OCI-LY7 (cell line): ENCODE results near the gene RNF8. TPM values are rescaled to one million over a fixed set of nuclear protein-coding genes. Genes with fewer than 3 reads are reported as not detected.

Experiments used
- BruUV-seq: library from RNA; stranded (reverse); fragments of 400-500 nt; replicated peaks from 2 replicates; lab custom pipeline; 2021; lab: Mats Ljungman, UMichigan
- CTCF ChIA-PET: fragments of 300-600 bp; sonication (Branson Sonifier 250); formaldehyde crosslinking; loops from one replicate; lab custom pipeline; 2022; ENCODE audit warnings: antibody characterized with exemption; ENCODE audit not compliant: unreplicated experiment; lab: Charles Lee
- POLR2A ChIA-PET: fragments of 300-600 bp; sonication (Branson Sonifier 250); formaldehyde crosslinking; loops from one replicate; lab custom pipeline; 2022; ENCODE audit warnings: antibody characterized with exemption; lab: Charles Lee
- DNase-seq: peaks from one replicate; pipeline ENCODE4 v3.0.0-alpha.2; 2015; ENCODE audit warnings: low spot score
- H2AFZ ChIP-seq: fragments of 200-600 bp; sonication (generic), shearing (Covaris generic); 2 replicates; pipeline ENCODE4 v1.6.1; 2014; ENCODE audit warnings: mild to moderate bottlenecking, antibody characterized with exemption, low read length, moderate library complexity
- H3K27ac ChIP-seq: fragments of 200-600 bp; sonication (generic); 2 replicates; pipeline ENCODE4 v1.5.1; 2014; ENCODE audit warnings: mixed run types, low read depth, mild to moderate bottlenecking, moderate library complexity, low read length, inconsistent platforms; ENCODE audit not compliant: poor library complexity, severe bottlenecking
- H3K36me3 ChIP-seq: fragments of 200-600 bp; sonication (generic); 2 replicates; pipeline ENCODE4 v1.6.1; 2014; ENCODE audit warnings: mild to moderate bottlenecking, antibody characterized with exemption, low read length, moderate library complexity, mixed read lengths; ENCODE audit not compliant: insufficient read depth
- H3K4me1 ChIP-seq: fragments of 200-600 bp; sonication (generic); 2 replicates; pipeline ENCODE4 v1.5.1; 2014; ENCODE audit warnings: mild to moderate bottlenecking, low read length; ENCODE audit not compliant: insufficient read depth, poor library complexity, severe bottlenecking
- H3K4me2 ChIP-seq: fragments of 200-600 bp; sonication (generic); 2 replicates; pipeline ENCODE4 v1.6.1; 2014; ENCODE audit warnings: mild to moderate bottlenecking, low read length
- H3K4me3 ChIP-seq: fragments of 200-600 bp; sonication (generic); 2 replicates; pipeline ENCODE4 v1.5.1; 2014; ENCODE audit warnings: mild to moderate bottlenecking, low read depth, low read length; ENCODE audit not compliant: poor library complexity, severe bottlenecking
- H3K79me2 ChIP-seq: fragments of 200-600 bp; sonication (generic); 2 replicates; pipeline ENCODE4 v1.6.1; 2016; ENCODE audit warnings: low read depth, mild to moderate bottlenecking, low read length, moderate library complexity, mixed read lengths; ENCODE audit not compliant: insufficient read depth
- H3K9me2 ChIP-seq: fragments of 200-600 bp; sonication (generic); 2 replicates; pipeline ENCODE4 v1.6.1; 2016; ENCODE audit warnings: mild to moderate bottlenecking, low read length, mixed read lengths; ENCODE audit not compliant: insufficient read depth
- H3K9me3 ChIP-seq: fragments of 200-600 bp; sonication (generic); 2 replicates; pipeline ENCODE4 v1.6.1; 2014; ENCODE audit warnings: mild to moderate bottlenecking, mixed run types, low read length, mixed read lengths
- H4K20me1 ChIP-seq: fragments of 200-600 bp; sonication (generic); 2 replicates; pipeline ENCODE4 v1.6.1; 2014; ENCODE audit warnings: mild to moderate bottlenecking, antibody characterized with exemption, low read length, moderate library complexity, mixed read lengths; ENCODE audit not compliant: insufficient read depth
- CTCF ChIP-seq: fragments of 200-600 bp; sonication (generic); conservative IDR thresholded peaks from 2 replicates; pipeline ENCODE4 v1.5.1; 2014; ENCODE audit warnings: mild to moderate bottlenecking, antibody characterized with exemption, low read length, moderate library complexity, mixed read lengths
- EZH2phosphoT487 ChIP-seq: fragments of 200-600 bp; sonication (generic); IDR thresholded peaks from 2 replicates; pipeline ENCODE4 v1.6.1; 2018; ENCODE audit warnings: low read depth, borderline replicate concordance, mild to moderate bottlenecking, mixed run types, antibody characterized with exemption, low read length, moderate library complexity, mixed read lengths
- intact Hi-C: fragments of 100-400 bp; cut with micrococcal nuclease; formaldehyde crosslinking; loops from one replicate; pipeline ENCODE4 v1.10.0; 2022; ENCODE audit not compliant: unreplicated experiment
- total RNA-seq, 2 experiments: library from RNA; depleted of rRNA in 1 of 2; stranded (reverse); fragments of >200 nt in 1 of 2; shearing (Covaris generic) in 1 of 2; gene quantifications; 2 replicates each; pipeline ENCODE4 v1.2.3, GENCODE V29; 2014 to 2022

The RNF8 gene
- total RNA-seq, 2 experiments from 2014 or later: 19.7 to 21.8 TPM

- Histone ChIP-seq H3K9me2 (no peaks in the 10 kb centered on the region), H3K79me2 (no peaks in the 10 kb centered on the region), H4K20me1 (no peaks in the 10 kb centered on the region), H3K36me3 (peaks cover 20% of the 10 kb centered on the region; the same call in 1 of the 2 replicates), H3K27ac (no peak overlapping the region), H3K9me3 (no peaks in the 10 kb centered on the region), H3K4me3 (no peak overlapping the region), H3K4me2 (no peak overlapping the region), H2AFZ (no peak overlapping the region), H3K4me1 (no peaks in the 10 kb centered on the region)
- no peak for DNase-seq
- CTCF ChIA-PET: interaction anchor here (0.6 kb wide), 1 partner anchor 217 kb away, joined by 3 read pairs; no protein-coding TSS in a partner anchor
- POLR2A ChIA-PET: no interaction called here
- intact Hi-C loops: no loop called here
- TF ChIP-seq EZH2phosphoT487: no peak
- no peak for TF ChIP-seq CTCF
- no TSS peak for BruUV-seq
Observed at GRCh38 chr6:37319156-37319555, 34.6 kb upstream of the RNF8 start.

GRCh38 chr6:37319856-37320480 lies 33.8 kb upstream of the RNF8 start:
- Histone ChIP-seq H3K4me2 (no peak overlapping the region), H3K27ac (no peak overlapping the region), H3K9me2 (no peaks in the 10 kb centered on the region), H2AFZ (no peak overlapping the region), H3K79me2 (no peaks in the 10 kb centered on the region), H3K9me3 (no peaks in the 10 kb centered on the region), H3K4me3 (no peak overlapping the region), H4K20me1 (no peaks in the 10 kb centered on the region), H3K4me1 (no peaks in the 10 kb centered on the region), H3K36me3 (peaks cover 20% of the 10 kb centered on the region; the same call in 1 of the 2 replicates)
- ChIA-PET POLR2A (interaction anchor here (0.5 to 0.6 kb wide), 2 partner anchors 797 to 827 kb away, joined by 4 to 6 read pairs; no protein-coding TSS in a partner anchor), CTCF (no interaction called here)
- BruUV-seq: no TSS peak
- DNase-seq: no peak
- TF ChIP-seq CTCF (no peak), EZH2phosphoT487 (no peak)
- intact Hi-C loops: no loop called here

GRCh38 chr6:37320646-37321045 lies 33.1 kb upstream of the RNF8 start:
- no peaks in the 10 kb centered on the region for H4K20me1 ChIP-seq
- ChIA-PET CTCF (no interaction called here), POLR2A (no interaction called here)
- no peak overlapping the region for H2AFZ ChIP-seq
- no peak overlapping the region for H3K4me3 ChIP-seq
- H3K27ac ChIP-seq: no peak overlapping the region
- DNase-seq: no peak
- no peaks in the 10 kb centered on the region for H3K79me2 ChIP-seq
- H3K4me2 ChIP-seq: no peak overlapping the region
- H3K9me3 ChIP-seq: no peaks in the 10 kb centered on the region
- intact Hi-C loops: no loop called here
- H3K36me3 ChIP-seq: peaks cover 17% of the 10 kb centered on the region; the same call in 1 of the 2 replicates
- no peak for TF ChIP-seq CTCF
- TF ChIP-seq EZH2phosphoT487: no peak
- H3K9me2 ChIP-seq: no peaks in the 10 kb centered on the region
- no TSS peak for BruUV-seq
- H3K4me1 ChIP-seq: no peaks in the 10 kb centered on the region
